GM12878 (cell line): ENCODE measurements around the gene FOXP1. TPM values are rescaled to one million over a fixed set of nuclear protein-coding genes. Genes with fewer than 3 reads are reported as not detected.

Experiments used
- ATAC-seq: fragments of 200-7000 bp; cut with Tn5 transposase; 3 replicates; pipeline ENCODE4 v1.9.1; 2020; ENCODE audit warnings: mild to moderate bottlenecking, moderate library complexity
- BruUV-seq: library from RNA; stranded (reverse); fragments of 400-500 nt; replicated peaks from 2 replicates; lab custom pipeline; 2021; lab: Mats Ljungman, UMichigan
- CTCF ChIA-PET: fragments of 300-600 bp; sonication (Branson Sonifier 250); formaldehyde crosslinking; extraction: SDS; loops from one replicate; lab custom pipeline; 2021; ENCODE audit warnings: inconsistent platforms; lab: Yijun Ruan, JAX
- POLR2A ChIA-PET: fragments of 350-600 bp; formaldehyde crosslinking; extraction: SDS; loops from one replicate; lab custom pipeline; 2021; ENCODE audit warnings: inconsistent platforms; lab: Charles Lee
- RAD21 ChIA-PET: fragments of 300-600 bp; sonication (Branson Sonifier 250); formaldehyde crosslinking; loops from one replicate; lab custom pipeline; 2023; ENCODE audit warnings: antibody characterized with exemption; ENCODE audit not compliant: unreplicated experiment; lab: Charles Lee
- SMC1A ChIA-PET: fragments of 300-600 bp; sonication (Branson Sonifier 250); formaldehyde crosslinking; loops from one replicate; lab custom pipeline; 2023; ENCODE audit not compliant: unreplicated experiment, uncharacterized antibody; lab: Charles Lee
- DNase-seq: peaks from one replicate; pipeline ENCODE4 v3.0.0-alpha.2; 2011; ENCODE audit warnings: low read depth, low spot score
- FAIRE-seq: peaks from 3 replicates; lab custom pipeline; 2011; peaks lifted over from hg19 to GRCh38; lab: Jason Lieb, UNC
- H2AFZ ChIP-seq: 2 replicates; pipeline ENCODE4 v1.6.0; 2011; ENCODE audit warnings: low read depth, low read length, control low read depth; ENCODE audit not compliant: control insufficient read depth
- H3K27ac ChIP-seq: 2 replicates; pipeline ENCODE4 v1.5.1; 2011; ENCODE audit warnings: control low read depth; ENCODE audit not compliant: control insufficient read depth, insufficient read depth
- H3K27me3 ChIP-seq, 2 experiments: replicated peaks in 1 of 2; 2 replicates each; pipeline versions ENCODE4 v1.6.0 to v1.6.1; 2011; ENCODE audit warnings: low read length in 1 of 2; ENCODE audit not compliant: control insufficient read depth in 2 of 2, insufficient read depth in 2 of 2
- H3K36me3 ChIP-seq, 2 experiments: 2 replicates each; pipeline ENCODE4 v1.5.1; 2011; ENCODE audit warnings: low read length in 1 of 2; ENCODE audit not compliant: control insufficient read depth in 2 of 2, insufficient read depth in 2 of 2
- H3K4me1 ChIP-seq: 2 replicates; pipeline ENCODE4 v1.6.1; 2011; ENCODE audit warnings: mild to moderate bottlenecking, low read length, moderate library complexity, mixed read lengths; ENCODE audit not compliant: control insufficient read depth, insufficient read depth
- H3K4me2 ChIP-seq: 2 replicates; pipeline ENCODE4 v1.6.0; 2011; ENCODE audit warnings: control low read depth; ENCODE audit not compliant: control insufficient read depth, insufficient read depth
- H3K4me3 ChIP-seq: fragments of 200-600 bp; sonication (generic); 2 replicates; pipeline ENCODE4 v1.5.1; 2016
- H3K79me2 ChIP-seq: 2 replicates; pipeline ENCODE4 v1.6.0; 2011; ENCODE audit warnings: low read length; ENCODE audit not compliant: control insufficient read depth, insufficient read depth
- H3K9ac ChIP-seq: 2 replicates; pipeline ENCODE4 v1.8.0; 2011; ENCODE audit warnings: low read length, control low read depth, mixed read lengths; ENCODE audit not compliant: control insufficient read depth, insufficient read depth
- H3K9me3 ChIP-seq: replicated peaks from 3 replicates; pipeline ENCODE4 v1.5.1; 2011; ENCODE audit warnings: mild to moderate bottlenecking, low read length; ENCODE audit not compliant: control insufficient read depth, insufficient read depth
- H4K20me1 ChIP-seq: 2 replicates; pipeline ENCODE4 v1.6.0; 2011; ENCODE audit not compliant: control insufficient read depth, insufficient read depth
- CREM ChIP-seq: IDR thresholded peaks from 2 replicates; pipeline ENCODE4 v1.6.1; 2014; ENCODE audit warnings: antibody characterized with exemption, low read depth
- ESRRA ChIP-seq: IDR thresholded peaks from 2 replicates; pipeline ENCODE4 v1.6.1; 2012; ENCODE audit warnings: mild to moderate bottlenecking, low read length, improper control_type of control experiment
- FOS ChIP-seq: IDR thresholded peaks from 3 replicates; pipeline ENCODE4 v1.6.1; 2011; ENCODE audit warnings: borderline replicate concordance; ENCODE audit not compliant: insufficient read length; ENCODE audit errors: extremely low read depth
- HDAC6 ChIP-seq: fragments of 200-600 bp; sonication (generic); IDR thresholded peaks from one replicate; pipeline ENCODE4 v1.8.0; 2017; ENCODE audit warnings: antibody characterized with exemption; ENCODE audit not compliant: unreplicated experiment
- MYB ChIP-seq: fragments of 150-350 bp; IDR thresholded peaks from 2 replicates; pipeline ENCODE4 v1.6.1; 2014; ENCODE audit warnings: mild to moderate bottlenecking, low read depth, low read length, borderline replicate concordance
- NBN ChIP-seq: fragments of 450-650 bp; IDR thresholded peaks from 2 replicates; pipeline ENCODE4 v1.6.1; 2016
- NFIC ChIP-seq: IDR thresholded peaks from 2 replicates; pipeline ENCODE4 v1.6.1; 2012; ENCODE audit warnings: low read depth, mild to moderate bottlenecking, inconsistent platforms, low read length, moderate library complexity
- NFYB ChIP-seq: IDR thresholded peaks from 2 replicates; pipeline ENCODE4 v1.6.1; 2011; ENCODE audit warnings: low read depth, mild to moderate bottlenecking, low read length, improper control_type of control experiment, moderate library complexity; ENCODE audit not compliant: insufficient read depth
- NR2C2 ChIP-seq: IDR thresholded peaks from 2 replicates; pipeline ENCODE4 v1.6.1; 2011; ENCODE audit warnings: borderline replicate concordance, low read depth; ENCODE audit not compliant: control insufficient read depth, insufficient read length
- SIN3A ChIP-seq: IDR thresholded peaks from 2 replicates; pipeline ENCODE4 v1.6.1; 2012; ENCODE audit warnings: low read depth, low read length, improper control_type of control experiment
- SUZ12 ChIP-seq: fragments of 200-600 bp; sonication (generic); IDR thresholded peaks from one replicate; pipeline ENCODE4 v1.6.1; 2018; ENCODE audit warnings: antibody characterized with exemption, mild to moderate bottlenecking; ENCODE audit not compliant: unreplicated experiment
- YBX1 ChIP-seq: fragments of 450-650 bp; IDR thresholded peaks from 2 replicates; pipeline ENCODE4 v1.6.1; 2016; ENCODE audit warnings: antibody characterized with exemption
- WGBS: methylation state at CpG from one replicate; pipeline ENCODE4 v1.1.6; 2016; ENCODE audit warnings: low lambda C conversion rate; ENCODE audit not compliant: insufficient replicate concordance, insufficient coverage; ENCODE audit errors: missing lambda C conversion rate; 5-methylcytosine and 5-hydroxymethylcytosine counted together
- in situ Hi-C: fragments of 300-500 bp; cut with MboI; formaldehyde crosslinking; loops from 9 replicates; pipeline ENCODE4 v1.14.3; 2018; ENCODE audit warnings: mixed read lengths
- intact Hi-C: fragments of 100-400 bp; cut with micrococcal nuclease; formaldehyde crosslinking; loops from one replicate; pipeline ENCODE4 v1.14.2; 2022; ENCODE audit not compliant: unreplicated experiment
- polyA plus RNA-seq, 11 experiments: library from polyadenylated mRNA; depleted of rRNA in 4 of 11; unstranded in 6 of 11; stranded (reverse) in 5 of 11; fragments of >200 nt; fragmentation: Nextera tagmentation in 4 of 11; fragmentation: Illumina TruSeq in 1 of 11; extraction: Ambion mirVana in 4 of 11; extraction: Trizol in 1 of 11; gene quantifications; 1 replicate in 1 of 11; 2 replicates in 10 of 11; pipeline versions ENCODE4 v1.2.1 to v1.2.3, GENCODE V29; 2011 to 2016; ENCODE audit warnings: inconsistent platforms in 2 of 11, missing spikeins in 2 of 11, low read depth in 1 of 11
- total RNA-seq, 4 experiments: library from RNA; depleted of rRNA in 3 of 4; stranded (reverse); fragments of >200 nt in 3 of 4; fragmentation: Illumina TruSeq in 1 of 4; extraction: Trizol in 1 of 4; gene quantifications; 2 replicates each; pipeline versions ENCODE4 v1.2.1 to v1.2.3, GENCODE V29; 2013 to 2021
- TF ChIP-seq, protein P1 (sequence below): IDR thresholded peaks from 2 replicates; pipeline ENCODE4 v1.6.1; 2012; ENCODE audit warnings: low read length, inconsistent platforms
- TF ChIP-seq, protein P2 (sequence below): fragments of 450-650 bp; IDR thresholded peaks from 2 replicates; pipeline ENCODE4 v1.6.1; 2017; ENCODE audit warnings: antibody characterized with exemption, mild to moderate bottlenecking, moderate library complexity
- TF ChIP-seq, protein P3 (sequence below): IDR thresholded peaks from 2 replicates; pipeline ENCODE4 v1.6.1; 2012; ENCODE audit warnings: improper control_type of control experiment, low read depth, low read length; ENCODE audit not compliant: insufficient replicate concordance

Gene FOXP1
- total and polyA plus RNA-seq, 10 of the 15 experiments (the other 5 are each of a cell fraction or from before 2014, with no cell fraction given), result 0.05 to 1.6 (median 0.20) TPM; not detected in 1

DNA sequence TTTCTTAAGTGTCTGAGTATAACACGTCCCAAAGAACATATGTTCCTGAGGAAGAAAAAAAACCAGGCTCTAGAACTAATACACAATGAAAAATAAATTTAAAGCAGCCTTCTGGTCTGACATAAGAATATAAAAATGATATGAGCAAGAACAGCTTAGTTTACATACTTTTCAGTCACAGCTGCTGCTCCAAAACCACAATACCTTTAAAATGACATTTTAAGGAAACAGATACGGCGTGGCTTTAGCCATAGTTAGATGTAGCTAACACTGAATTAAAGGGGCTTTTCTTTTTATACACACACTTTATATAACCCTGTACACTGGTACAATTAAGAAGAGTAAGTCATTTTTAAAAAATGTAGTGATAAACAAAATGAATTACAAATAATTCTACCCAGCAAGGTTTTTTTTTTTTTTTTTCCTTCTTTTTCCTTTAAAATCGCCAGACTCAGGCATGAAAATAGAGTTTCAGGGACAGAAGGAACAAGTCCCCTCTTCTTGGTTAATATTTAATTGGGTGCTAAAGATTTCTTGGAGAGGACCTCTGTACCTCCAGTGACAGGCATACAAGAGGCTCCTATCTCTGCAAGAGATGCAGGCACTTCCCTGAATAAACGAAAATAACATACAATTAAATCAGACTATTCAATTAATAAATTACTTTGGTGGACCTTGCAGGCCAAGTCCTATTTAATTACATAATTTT is 265.6 kb downstream of the FOXP1 start:
- no peaks in the 10 kb centered on the region for H3K36me3 ChIP-seq
- H3K4me3 ChIP-seq, result no peak overlapping the region
- no peaks in the 10 kb centered on the region for H3K4me1 ChIP-seq
- no peak overlapping the region for H3K27ac ChIP-seq
- TF ChIP-seq FOS (no peak), MYB (no peak), NR2C2 (no peak), SUZ12 (no peak), NFIC (no peak), NBN (no peak), ESRRA (no peak), NFYB (no peak), YBX1 (no peak), CREM (no peak), SIN3A (no peak), HDAC6 (no peak)
- TF ChIP-seq, protein P1, sequence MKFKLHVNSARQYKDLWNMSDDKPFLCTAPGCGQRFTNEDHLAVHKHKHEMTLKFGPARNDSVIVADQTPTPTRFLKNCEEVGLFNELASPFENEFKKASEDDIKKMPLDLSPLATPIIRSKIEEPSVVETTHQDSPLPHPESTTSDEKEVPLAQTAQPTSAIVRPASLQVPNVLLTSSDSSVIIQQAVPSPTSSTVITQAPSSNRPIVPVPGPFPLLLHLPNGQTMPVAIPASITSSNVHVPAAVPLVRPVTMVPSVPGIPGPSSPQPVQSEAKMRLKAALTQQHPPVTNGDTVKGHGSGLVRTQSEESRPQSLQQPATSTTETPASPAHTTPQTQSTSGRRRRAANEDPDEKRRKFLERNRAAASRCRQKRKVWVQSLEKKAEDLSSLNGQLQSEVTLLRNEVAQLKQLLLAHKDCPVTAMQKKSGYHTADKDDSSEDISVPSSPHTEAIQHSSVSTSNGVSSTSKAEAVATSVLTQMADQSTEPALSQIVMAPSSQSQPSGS, result no peak
- TF ChIP-seq, protein P2, sequence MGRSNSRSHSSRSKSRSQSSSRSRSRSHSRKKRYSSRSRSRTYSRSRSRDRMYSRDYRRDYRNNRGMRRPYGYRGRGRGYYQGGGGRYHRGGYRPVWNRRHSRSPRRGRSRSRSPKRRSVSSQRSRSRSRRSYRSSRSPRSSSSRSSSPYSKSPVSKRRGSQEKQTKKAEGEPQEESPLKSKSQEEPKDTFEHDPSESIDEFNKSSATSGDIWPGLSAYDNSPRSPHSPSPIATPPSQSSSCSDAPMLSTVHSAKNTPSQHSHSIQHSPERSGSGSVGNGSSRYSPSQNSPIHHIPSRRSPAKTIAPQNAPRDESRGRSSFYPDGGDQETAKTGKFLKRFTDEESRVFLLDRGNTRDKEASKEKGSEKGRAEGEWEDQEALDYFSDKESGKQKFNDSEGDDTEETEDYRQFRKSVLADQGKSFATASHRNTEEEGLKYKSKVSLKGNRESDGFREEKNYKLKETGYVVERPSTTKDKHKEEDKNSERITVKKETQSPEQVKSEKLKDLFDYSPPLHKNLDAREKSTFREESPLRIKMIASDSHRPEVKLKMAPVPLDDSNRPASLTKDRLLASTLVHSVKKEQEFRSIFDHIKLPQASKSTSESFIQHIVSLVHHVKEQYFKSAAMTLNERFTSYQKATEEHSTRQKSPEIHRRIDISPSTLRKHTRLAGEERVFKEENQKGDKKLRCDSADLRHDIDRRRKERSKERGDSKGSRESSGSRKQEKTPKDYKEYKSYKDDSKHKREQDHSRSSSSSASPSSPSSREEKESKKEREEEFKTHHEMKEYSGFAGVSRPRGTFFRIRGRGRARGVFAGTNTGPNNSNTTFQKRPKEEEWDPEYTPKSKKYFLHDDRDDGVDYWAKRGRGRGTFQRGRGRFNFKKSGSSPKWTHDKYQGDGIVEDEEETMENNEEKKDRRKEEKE, result no peak
- TF ChIP-seq, protein P3, sequence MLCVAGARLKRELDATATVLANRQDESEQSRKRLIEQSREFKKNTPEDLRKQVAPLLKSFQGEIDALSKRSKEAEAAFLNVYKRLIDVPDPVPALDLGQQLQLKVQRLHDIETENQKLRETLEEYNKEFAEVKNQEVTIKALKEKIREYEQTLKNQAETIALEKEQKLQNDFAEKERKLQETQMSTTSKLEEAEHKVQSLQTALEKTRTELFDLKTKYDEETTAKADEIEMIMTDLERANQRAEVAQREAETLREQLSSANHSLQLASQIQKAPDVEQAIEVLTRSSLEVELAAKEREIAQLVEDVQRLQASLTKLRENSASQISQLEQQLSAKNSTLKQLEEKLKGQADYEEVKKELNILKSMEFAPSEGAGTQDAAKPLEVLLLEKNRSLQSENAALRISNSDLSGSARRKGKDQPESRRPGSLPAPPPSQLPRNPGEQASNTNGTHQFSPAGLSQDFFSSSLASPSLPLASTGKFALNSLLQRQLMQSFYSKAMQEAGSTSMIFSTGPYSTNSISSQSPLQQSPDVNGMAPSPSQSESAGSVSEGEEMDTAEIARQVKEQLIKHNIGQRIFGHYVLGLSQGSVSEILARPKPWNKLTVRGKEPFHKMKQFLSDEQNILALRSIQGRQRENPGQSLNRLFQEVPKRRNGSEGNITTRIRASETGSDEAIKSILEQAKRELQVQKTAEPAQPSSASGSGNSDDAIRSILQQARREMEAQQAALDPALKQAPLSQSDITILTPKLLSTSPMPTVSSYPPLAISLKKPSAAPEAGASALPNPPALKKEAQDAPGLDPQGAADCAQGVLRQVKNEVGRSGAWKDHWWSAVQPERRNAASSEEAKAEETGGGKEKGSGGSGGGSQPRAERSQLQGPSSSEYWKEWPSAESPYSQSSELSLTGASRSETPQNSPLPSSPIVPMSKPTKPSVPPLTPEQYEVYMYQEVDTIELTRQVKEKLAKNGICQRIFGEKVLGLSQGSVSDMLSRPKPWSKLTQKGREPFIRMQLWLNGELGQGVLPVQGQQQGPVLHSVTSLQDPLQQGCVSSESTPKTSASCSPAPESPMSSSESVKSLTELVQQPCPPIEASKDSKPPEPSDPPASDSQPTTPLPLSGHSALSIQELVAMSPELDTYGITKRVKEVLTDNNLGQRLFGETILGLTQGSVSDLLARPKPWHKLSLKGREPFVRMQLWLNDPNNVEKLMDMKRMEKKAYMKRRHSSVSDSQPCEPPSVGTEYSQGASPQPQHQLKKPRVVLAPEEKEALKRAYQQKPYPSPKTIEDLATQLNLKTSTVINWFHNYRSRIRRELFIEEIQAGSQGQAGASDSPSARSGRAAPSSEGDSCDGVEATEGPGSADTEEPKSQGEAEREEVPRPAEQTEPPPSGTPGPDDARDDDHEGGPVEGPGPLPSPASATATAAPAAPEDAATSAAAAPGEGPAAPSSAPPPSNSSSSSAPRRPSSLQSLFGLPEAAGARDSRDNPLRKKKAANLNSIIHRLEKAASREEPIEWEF, result no peak
- H3K9me3 ChIP-seq, result no peaks in the 10 kb centered on the region
- intact Hi-C loops (no loop called here), in situ Hi-C loops (no loop called here)
- FAIRE-seq (no peak), DNase-seq (no peak), ATAC-seq (no peak)
- ChIA-PET POLR2A (no interaction called here), CTCF (no interaction called here), RAD21 (no interaction called here), SMC1A (no interaction called here)
- no peak overlapping the region for H2AFZ ChIP-seq
- peaks cover 4% of the 10 kb centered on the region in 2 experiments; a peak in 2 of 4 replicates for H3K27me3 ChIP-seq
- H3K79me2 ChIP-seq, result no peaks in the 10 kb centered on the region
- no TSS peak for BruUV-seq
- 42% methylated on average over 5 of the region's 5 CpGs for WGBS
- H4K20me1 ChIP-seq, result no peaks in the 10 kb centered on the region
- H3K9ac ChIP-seq, result no peak overlapping the region
- H3K4me2 ChIP-seq, result no peak overlapping the region
